Measurements from ENCODE around the gene TCHP.
"Not testable (repeated sequence)": the region's sequence is repeated elsewhere in the genome, so short reads cannot be mapped to it uniquely, and the experiment has no call there.

TCHP gene

DNA sequence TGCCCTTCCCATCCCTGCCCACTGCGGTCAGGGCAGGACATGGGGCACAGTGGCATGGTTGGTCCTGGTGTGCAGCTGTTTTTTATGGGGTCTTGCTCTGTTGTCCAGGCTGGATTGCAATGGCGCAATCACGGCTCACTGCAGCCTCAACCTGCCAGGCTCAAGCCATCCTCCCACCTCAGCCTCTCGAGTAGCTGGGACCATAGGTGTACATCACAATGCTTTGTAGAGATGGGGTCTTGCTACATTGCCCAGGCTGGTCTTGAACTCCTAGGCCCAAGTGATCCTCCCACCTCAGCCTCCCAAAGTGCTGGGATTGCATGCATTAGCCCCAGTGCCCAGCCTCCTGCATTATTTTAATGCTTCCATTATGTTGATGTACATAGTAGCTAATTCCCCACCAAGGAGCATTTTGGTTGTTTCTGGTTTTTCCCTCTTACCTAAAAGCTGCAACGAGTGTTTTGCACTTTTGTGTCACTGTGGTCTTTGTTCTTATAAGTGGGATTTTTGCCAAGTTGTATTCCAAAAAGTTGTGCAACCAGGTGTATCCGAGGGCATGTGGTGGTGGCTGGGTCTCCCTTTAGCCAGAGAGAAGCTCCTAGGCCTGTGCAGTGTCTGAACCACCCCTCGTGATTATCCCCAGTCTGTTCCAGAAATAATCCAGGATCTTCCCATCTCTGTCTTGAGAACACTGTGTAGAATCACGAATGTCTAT lies 10.3 kb downstream of the TCHP start:
- DNase-seq (ENCODE audit: low spot score) = no peak

DNA sequence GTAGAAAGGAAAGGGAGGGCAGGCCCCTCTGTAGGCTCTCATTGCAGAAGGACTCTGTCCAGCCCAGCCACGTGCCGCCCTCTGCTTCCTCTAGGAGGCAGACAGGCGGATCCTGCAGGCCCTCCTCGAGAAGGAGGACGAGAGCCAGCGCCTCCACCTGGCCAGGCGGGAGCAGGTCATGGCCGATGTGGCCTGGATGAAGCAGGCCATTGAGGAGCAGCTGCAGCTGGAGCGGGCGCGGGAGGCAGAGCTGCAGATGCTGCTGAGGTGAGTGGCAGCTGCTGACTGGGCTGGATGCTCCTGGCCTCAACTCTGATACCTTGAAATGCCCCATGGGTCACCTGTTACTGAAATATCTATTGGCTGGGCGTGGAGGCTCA lies 10.9 kb downstream of the TCHP start:
- DNase-seq (ENCODE audit: low spot score) = peak; percentile 67

DNA sequence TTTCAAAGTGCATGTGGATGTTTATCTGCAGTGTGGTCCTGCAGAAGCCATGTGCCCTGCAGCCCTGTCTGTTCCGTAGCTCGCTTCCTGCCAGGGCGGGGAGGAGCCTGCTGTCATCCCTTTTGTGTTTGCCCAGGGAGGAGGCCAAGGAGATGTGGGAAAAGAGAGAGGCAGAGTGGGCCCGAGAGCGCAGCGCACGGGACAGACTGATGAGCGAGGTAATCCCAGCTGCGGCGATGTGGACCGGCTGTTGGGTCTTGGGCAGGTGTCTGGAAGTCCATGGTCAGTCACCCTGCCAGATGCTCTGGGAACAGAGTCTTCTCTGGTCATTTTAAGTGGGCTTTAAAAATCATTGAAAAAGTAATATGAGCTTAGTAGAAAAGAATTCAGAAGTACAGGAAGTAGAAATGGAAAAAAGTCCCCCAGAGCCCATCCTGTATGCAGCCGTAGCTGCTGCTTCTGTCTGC lies 12.8 kb downstream of the TCHP start:
- no peak for DNase-seq (ENCODE audit: low spot score)

DNA sequence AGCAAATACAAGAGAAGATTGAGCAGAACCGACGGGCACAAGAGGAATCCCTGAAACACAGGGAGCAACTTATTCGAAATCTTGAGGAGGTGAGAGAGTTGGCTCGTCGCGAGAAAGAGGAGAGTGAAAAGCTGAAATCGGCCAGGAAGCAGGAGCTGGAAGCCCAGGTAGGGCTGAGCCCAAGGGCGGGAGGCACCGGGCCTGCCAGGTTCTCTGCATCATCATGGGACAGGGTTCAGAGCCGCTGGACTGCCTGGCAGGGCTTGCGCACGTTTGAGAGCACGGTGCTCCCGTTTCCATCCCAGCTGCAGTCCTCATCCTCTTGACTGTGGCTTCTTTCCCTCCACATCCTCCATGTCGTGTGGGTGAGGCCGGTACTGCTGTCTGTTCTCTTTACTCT lies 14.4 kb downstream of the TCHP start:
- no peak for DNase-seq (ENCODE audit: low spot score)

DNA sequence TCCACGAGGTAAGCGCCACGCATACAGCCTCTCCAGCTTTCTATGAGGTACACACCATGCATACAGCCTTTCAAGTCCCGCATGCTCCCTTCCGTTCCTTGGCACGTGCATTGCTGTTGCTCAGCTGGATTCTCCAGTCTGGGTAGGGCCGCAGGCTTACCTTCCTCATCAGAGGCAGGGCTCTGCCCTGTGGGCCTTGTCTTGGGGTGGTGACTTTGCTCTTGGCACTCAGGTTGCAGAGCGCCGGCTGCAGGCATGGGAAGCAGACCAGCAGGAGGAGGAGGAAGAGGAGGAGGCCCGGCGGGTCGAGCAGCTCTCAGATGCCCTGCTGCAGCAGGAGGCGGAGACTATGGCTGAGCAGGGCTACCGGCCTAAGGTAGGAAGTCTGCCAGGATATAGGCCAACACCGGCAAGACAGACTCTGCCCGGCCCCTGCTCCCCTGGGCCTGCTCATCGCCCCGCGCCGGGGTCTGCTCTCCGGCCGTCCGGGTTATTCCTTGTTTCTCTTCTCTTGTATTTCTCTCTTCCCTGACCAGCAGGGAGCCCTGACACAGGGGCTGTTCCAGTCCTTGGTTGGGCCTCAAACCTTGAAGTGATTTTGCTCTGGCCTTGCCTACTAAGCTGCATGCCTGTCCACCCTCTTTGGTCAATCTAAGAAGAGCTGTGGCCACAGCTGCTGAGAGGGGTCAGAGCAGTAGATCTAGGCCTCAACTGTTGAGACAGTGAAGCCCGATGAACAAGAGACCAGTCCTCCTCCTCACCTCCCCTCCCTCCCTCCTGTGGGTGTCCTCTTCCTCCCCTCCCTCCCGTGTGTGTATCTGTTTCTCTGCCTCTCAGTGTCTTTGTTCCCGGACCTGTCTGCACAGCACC lies 15.3 kb downstream of the TCHP start:
- no peak for DNase-seq (ENCODE audit: low spot score)

DNA sequence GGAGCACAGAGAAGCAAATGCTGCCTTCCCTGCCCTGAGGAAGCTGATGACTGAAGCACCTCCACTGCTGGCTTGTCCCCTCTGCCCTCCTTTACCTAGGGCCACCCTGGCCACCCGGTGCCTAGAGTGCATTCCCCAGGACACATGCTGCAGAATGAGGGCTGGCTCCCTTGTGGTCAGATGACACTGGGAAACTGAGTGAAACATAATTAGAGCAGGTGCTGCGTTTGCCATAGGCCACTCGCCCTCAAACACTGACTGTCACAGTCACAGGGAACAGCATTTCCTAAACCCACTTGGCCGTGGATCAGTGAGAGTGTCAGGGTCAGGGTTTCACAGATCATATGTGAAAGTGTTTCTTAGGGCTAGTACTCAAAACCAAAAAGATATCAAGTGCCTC lies 16.0 kb downstream of the TCHP start:
- DNase-seq (ENCODE audit: low spot score) = no peak

DNA sequence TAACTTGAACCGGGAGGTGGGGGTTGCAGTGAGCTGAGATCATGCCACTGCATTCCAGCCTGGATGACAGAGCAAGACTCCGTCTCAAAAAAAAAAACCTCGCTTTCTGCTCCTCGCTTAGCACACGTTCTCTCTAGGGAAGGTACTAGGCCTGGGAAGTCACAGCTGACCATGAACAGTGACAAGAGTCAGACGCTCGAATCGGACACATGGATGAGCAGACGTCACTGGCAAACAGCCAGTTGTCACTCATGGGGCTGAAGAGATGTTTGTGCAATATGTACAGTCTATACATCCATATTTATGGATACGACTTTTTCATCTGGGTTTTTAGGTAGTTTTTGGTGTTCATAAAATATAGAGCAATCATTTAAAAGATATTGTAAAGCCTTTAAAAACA lies 19.4 kb downstream of the TCHP start:
- DNase-seq (ENCODE audit: low spot score) = no peak

DNA sequence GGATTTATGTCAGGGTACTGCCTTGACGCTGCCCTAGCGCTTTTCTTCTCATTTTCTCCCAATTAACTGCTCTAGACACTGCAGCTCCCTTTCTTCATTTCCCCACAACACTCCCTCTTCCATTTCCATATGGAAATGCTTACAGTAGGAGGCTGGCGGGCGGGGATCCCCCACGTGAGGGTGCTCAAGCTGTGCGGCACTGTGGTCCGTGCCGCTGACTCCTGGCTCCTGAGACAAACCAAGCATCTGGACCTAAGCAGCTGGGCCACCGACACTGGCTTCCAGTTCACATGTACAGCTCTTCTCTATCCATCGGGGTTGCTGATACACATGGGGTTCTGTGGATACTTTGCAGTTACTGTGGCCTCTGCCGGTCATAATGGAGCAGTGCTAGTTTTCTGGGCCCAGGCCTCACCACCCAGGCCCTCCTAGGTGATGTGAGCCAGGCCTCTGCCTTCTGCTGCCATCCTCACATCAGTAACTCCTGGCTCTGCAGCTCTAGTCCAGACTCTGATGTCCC lies 20.2 kb downstream of the TCHP start:
- DNase-seq (ENCODE audit: low spot score) = peak; percentile 29

DNA sequence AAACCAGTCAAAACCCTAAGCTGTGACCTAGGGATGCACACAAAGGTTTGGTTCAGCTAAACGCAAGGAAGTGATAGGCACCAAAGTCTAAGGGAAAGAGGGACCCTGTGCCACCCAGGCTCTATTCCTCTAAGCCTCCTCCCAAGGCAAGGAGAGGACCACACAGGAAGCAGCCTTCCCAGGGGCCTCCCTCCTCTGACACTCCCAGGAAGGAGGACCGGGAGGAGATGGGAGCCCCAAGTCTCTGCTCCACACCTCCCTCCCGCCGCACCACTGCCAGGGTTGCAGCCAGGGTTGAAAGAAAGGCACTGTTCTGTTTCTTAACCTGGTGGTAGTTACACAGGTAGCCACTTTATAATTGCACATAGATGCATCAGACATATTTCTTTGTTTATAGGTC lies 21.9 kb downstream of the TCHP start:
- DNase-seq (ENCODE audit: low spot score) = no peak

DNA sequence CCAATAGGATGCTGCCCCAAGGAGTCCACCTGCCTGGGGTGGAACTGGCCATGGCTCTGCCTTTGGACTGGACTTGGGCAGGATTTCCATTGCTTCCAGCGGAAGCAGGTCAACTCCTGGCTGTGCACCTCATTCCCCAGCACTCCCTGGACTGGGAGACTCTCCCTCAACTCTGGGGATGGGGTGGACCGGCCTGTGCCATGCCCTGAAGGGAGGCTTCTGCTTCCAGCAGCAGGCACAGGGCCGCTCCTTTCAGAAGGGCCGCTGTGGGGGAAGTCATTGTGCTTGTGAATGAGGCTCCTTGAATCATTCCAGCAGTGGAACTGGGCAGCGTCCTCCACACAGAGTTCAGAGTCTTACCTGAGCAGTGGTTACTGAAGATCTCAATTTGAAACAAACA lies 23.0 kb downstream of the TCHP start:
- DNase-seq (ENCODE audit: low spot score) = no peak

DNA sequence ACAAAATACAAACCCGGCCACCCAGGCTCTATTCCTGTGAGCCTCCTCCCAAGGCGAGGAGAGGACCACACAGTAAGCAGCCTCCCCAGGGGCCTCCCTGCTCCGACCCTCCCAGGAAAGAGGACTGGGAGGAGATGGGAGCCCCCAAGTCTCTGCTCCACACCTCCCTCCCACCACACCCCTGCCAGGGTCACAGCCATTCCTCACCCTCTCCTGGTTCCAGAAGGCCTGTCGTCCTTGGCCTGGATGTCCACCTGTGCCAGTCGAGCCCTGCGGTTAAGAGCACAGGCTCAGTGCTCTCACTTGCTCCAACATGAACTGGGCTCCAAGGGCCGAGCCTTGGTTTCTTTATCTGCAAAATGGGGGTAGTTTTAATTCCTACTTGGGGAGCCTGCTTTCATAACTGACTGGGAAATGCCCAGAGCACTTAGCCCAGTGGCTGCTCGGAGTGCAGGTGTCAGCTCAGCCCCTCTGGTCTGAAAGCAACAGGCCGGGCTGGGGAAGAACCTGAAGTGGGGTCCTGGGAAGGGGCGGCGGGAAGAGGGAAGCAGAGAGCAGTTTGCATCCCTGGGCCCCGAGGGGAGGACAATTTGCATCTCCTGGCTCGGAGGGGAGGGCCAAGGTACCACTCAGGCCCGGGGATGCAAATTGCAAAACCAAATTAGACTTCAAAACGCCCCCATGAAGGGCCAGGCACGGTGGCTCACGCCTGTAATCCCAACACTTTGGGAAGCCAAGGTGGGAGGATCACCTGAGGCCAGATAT lies 23.6 kb downstream of the TCHP start:
- DNase-seq (ENCODE audit: low spot score) = no peak

DNA sequence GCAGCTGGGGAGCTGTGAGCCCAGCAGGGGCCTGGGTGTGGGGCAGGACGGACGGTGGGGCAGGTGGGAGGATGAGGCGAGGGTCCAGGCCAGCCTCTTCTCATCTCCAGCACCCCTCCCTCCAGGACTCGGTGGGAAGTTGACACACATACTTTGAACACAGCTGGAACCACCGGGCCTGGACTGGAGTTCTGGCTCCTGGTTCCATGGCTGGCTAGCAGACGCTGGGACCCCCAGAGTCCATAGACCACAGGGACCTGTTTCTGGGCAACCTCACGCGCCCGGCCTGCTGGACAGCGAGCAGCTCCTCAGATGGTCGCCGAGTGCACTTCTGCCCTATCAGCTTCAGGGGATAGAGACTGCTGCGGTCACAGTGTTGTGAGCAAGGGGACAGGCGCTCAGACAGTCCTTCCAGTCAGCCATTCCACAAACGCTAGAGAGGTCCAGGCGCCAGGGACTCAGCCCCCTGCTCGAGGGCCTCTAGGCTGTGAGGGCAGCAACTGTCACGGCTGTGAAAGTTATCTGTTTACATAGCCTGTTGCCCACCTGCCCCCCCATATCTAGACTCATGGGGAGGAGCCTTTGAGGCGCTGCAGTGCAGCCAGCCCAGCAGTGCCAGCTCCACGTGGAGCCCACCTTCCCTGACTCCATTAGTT lies 25.2 kb downstream of the TCHP start:
- DNase-seq (ENCODE audit: low spot score) = no peak

DNA sequence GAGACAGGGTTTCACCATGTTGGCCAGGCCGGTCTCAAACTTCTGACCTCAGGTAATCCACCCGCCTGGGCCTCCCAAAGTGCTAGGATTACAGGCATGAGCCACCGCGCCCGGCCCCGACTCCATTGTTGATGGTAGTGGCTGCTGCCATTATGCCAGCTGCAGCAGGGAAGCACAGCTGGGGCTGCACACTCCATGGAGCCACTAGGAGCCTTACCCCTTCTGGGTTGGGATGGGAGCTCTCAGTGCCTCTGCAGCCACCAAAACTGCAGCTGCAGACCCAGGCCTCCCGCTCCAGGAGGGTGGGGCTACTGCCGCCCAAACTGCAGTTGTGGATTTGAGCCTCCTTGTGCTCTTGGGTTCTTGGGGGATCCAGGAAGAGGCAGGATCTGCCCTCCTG lies 25.9 kb downstream of the TCHP start:
- no peak for DNase-seq (ENCODE audit: low spot score)

DNA sequence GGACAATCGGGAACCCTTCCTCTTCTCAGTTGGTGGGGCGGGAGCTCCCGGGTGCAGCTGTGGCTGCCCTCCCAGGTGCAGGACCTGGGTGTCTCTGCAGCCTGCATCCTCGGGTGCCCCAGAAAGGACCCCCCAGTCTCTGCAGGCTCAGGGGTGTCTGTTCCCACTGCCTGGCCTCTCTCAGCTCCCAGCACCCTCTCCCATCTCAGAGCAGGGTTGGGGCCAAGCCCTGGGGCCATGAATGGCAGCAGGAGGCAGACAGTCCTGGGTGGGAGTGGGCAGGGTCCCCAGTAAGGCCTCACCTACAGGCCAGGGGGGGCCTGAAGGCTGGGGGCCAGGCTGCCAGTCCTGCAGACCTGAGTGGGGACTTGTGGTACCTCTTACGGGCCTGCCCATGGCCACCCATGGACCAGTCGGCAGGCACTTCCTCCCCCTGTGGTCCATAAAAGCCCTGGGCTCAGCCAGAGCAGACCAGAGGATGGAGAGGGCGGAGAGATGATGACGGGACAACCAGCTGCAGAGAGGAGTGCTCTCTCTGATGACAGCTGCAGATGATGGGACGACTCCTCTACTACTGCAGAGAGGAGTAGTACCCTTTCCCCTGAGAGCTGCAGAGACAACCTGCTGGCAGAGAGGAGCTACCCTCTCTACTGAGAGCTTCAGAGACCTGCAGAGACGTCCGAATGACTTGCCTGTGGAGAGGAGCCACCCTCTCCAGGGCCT lies 26.6 kb downstream of the TCHP start:
- no peak for DNase-seq (ENCODE audit: low spot score)

DNA sequence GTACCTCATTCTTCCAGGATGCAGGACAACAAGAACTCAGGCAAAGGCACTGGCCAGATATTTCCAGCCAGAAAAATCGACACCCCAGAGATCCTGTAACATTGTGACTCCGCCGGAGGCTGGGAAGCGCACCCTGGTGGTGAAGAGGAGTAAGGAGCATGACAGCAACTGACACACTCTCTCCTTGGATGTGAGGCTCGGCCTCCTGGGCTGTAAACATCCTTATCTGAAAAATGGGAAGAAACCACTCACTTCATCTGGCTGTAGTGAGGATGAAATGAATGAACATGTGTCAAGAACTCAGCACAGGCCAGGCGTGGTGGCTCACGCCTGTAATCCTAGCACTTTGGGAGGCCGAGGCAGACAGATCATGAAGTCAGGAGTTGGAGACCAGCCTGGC lies 27.5 kb downstream of the TCHP start:
- peak; percentile 86 for DNase-seq (ENCODE audit: low spot score)

DNA sequence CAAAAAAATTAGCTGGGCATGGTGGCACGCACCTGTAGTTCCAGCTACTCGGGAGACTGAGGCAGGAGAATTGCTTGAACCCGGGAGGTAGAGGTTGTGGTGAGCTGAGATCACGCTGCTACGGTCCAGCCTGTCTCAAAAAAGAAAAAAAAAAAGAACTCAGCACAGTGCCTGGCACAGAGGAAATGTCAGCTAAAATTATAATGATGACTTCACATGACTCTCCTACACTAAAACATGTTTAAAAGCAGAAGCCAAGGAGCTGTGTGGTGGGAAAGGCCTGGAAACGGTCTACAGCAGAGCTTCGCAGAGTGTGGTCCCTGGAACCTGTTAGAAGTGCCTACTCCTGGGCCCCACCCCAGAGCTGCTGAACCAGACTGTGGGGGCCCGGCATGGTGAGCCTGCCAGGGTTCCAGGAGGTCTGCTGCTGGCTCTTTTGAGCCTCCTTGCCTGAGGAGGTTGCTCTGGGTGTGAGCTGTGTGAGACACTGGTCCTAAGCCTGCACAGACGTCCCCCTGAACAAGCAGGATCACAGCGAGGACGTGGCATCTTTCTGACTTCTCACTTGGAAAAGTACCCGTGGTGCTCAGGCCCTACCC lies 28.1 kb downstream of the TCHP start:
- DNase-seq (ENCODE audit: low spot score) = no peak

DNA sequence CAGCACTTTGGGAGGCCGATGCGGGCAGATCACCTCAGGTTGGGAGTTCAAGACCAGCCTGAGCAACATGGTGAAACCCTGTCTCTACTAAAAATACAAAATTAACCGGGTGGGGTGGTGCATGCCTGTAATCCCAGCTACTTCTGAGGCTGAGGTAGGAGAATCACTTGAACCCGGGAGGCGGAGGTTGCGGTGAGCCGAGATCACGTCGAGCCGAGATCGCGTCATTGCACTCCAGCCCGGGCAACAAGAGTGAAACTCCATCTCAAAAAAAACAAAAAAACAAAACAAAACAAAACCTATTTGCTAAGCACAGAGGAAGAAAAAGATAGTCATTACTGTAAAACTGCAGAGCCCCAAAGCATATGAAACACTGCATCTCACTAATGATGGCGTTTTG lies 29.3 kb downstream of the TCHP start:
- DNase-seq (ENCODE audit: low spot score) = not testable (repeated sequence)

DNA sequence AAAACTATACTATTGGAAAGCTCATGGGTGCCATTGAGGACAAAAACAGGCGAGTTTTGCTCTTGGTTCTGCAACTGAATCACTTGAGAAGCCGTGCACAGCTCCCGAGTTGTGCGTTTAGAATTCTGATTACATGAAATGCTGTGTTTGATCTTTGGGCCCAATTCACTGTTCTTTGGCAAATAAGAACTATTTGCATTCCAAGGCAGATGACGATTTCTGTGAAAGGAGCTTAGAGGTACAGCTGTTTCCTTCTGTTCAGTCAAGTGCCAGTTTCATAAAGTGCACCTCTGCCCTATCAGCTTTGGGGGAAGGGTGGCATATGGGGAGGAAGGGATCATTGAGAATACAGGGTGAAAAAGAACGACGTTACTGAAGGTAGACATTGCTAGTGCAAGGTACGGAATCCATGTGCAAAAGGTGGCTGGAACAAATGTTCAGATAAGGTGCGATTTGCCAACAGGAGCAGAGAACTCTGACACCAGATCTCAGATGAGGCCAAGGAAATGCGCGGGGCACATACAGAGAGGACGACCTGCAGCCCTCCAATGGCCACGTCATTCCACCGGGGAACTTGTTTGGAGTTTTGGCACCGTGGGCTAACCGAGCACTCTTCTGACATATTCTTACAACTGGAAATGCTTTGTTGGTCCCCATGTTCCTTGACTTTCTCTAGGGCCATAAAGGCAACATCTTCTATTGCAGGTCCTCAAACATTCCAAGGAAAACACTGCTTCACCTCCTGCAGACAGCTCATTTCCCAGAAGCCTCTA lies 30.1 kb downstream of the TCHP start:
- no peak for DNase-seq (ENCODE audit: low spot score)

DNA sequence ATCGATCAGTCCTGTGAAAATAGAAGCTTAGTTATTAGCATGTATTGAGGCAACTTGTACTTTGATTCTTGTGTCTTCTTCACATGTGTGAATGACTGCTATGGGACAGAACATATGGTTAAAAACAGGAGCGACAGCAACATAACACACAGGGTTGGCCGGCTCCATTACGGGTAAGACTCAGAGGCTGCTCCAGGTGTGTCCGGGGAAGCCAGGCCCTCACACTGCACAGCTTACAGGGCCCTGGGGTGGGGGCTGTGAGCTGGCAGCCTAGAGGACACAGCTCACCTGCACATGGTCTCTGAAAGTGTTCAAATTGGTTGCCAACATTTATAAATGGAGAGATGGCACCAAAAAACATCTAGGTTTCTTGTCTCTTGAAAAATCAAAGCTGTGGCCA lies 31.1 kb downstream of the TCHP start:
- DNase-seq (ENCODE audit: low spot score) = no peak

DNA sequence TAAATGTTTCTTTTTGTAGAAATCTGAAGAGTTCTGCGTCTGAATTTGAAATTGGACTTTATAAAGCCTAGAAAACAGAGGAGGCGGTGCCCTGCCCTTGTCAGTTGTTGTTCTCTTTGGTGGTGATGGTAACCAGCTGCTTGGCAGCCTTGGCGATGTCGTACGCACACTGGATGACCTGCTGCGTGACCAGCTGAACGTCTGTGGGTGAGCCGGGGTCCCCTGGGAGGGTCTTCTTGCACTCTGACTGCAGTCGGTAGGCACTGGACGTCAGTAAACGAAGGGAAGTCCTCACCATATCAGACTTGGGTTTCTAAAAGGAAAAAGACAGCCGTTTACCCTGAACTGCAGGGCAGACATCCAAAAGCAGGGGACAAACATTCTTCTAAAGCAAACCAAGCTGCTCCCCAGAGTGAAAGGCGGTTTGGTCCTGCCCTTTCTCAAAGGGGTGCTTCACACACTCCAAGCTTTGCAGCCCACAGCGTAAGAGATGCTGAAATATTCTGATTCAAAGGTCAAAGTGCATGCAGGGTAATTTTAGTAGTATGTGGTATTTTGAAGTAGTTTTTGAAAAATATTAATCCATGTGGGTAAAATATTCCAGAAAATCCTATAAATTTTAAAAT lies 32.9 kb downstream of the TCHP start:
- no peak for DNase-seq (ENCODE audit: low spot score)
